Left lung (tissue), 10 donors: Measurements from ENCODE around the gene RHOXF1. TPM values are rescaled to one million over a fixed set of nuclear protein-coding genes. Genes with fewer than 3 reads are reported as not detected.
"Not testable (repeated sequence)": the region's sequence is repeated elsewhere in the genome, so short reads cannot be mapped to it uniquely, and the experiment has no call there.

Experiments
- ATAC-seq: fragments of 200-7000 bp; cut with Tn5 transposase; one replicate; pipeline ENCODE4 v1.9.1; 2020; ENCODE audit warnings: moderate library complexity
- DNase-seq, 4 donors: peaks; one replicate each; pipeline ENCODE4 v3.0.0-alpha.2; 2013 to 2020
- H3K27ac ChIP-seq, 2 donors: fragments of 200-600 bp; sonication (generic) in 1 of 2; one replicate each; pipeline versions ENCODE4 v1.5.0 to v1.8.0; 2020 to 2021
- H3K27me3 ChIP-seq, 2 donors: fragments of 200-600 bp; sonication (generic) in 1 of 2; one replicate each; pipeline versions ENCODE4 v1.5.0 to v1.8.0; 2020 to 2021
- H3K36me3 ChIP-seq, 2 donors: fragments of 200-600 bp; sonication (generic) in 1 of 2; one replicate each; pipeline versions ENCODE4 v1.5.0 to v1.8.0; 2020 to 2021
- H3K4me1 ChIP-seq, 2 donors: fragments of 200-600 bp; one replicate each; pipeline ENCODE4 v1.8.0; 2021
- H3K4me3 ChIP-seq, 2 donors: fragments of 200-600 bp; sonication (generic) in 1 of 2; one replicate each; pipeline versions ENCODE4 v1.5.0 to v1.8.0; 2020 to 2021; ENCODE audit warnings: mild to moderate bottlenecking in 1 of 2
- H3K9me3 ChIP-seq, 2 donors: fragments of 200-600 bp; sonication (generic) in 1 of 2; one replicate each; pipeline versions ENCODE4 v1.5.0 to v1.8.0; 2020 to 2021
- CTCF ChIP-seq, 2 donors: fragments of 200-600 bp; sonication (generic) in 1 of 2; IDR thresholded peaks; one replicate each; pipeline versions ENCODE4 v1.5.0 to v1.8.0; 2021; ENCODE audit warnings: antibody characterized with exemption in 2 of 2
- intact Hi-C, 2 donors: fragments of 100-400 bp; cut with DNase I; formaldehyde crosslinking; loops; one replicate each; pipeline versions ENCODE4 v1.11.2 to v1.14.2; 2022
- polyA plus RNA-seq, 6 donors: library from polyadenylated mRNA; unstranded; fragments of 120-200 nt; gene quantifications; one replicate each; pipeline ENCODE4 v1.2.1, GENCODE V29; 2013; ENCODE audit not compliant: insufficient read length in 6 of 6
- total RNA-seq, 2 donors: library from RNA; stranded (reverse); fragmentation: NEBNext Ultra II Directional; extraction: Animal tissue kit (Norgen Biotek cat#: 25700); gene quantifications; one replicate each; pipeline ENCODE4 v1.2.1, GENCODE V29; 2021
- donor health status: DM: no; HTN: yes; CAD: no.
- donor health status: DM: no; HTN: no; CAD: no.

Gene RHOXF1
- total and polyA plus RNA-seq, 8 donors: 0.39 to 1.2 (median 0.95) TPM; not detected in 2

- peak; percentile 65 for ATAC-seq
- no peak overlapping the region for H3K27ac ChIP-seq
- no peaks in the 10 kb centered on the region for H3K9me3 ChIP-seq
- no peaks in the 10 kb centered on the region for H3K4me1 ChIP-seq
- no peak for TF ChIP-seq CTCF (IDR thresholded peaks at IDR 0.05)
- intact Hi-C loops: no loop called here
- peak in 1 of 4 donors; percentile 3 for DNase-seq
- H3K27me3 ChIP-seq: no peaks in the 10 kb centered on the region
- H3K36me3 ChIP-seq: no peaks in the 10 kb centered on the region
- no peak overlapping the region for H3K4me3 ChIP-seq
Measured at GRCh38 chrX:120125444-120125843, 9.7 kb upstream of the RHOXF1 start.

- no peaks in the 10 kb centered on the region for H3K27me3 ChIP-seq
- H3K36me3 ChIP-seq: no peaks in the 10 kb centered on the region
- H3K27ac ChIP-seq: no peak overlapping the region
- peak; percentile 97 for ATAC-seq
- DNase-seq: peak in 2 of 4 donors; percentile 51 to 59
- no peak for TF ChIP-seq CTCF (IDR thresholded peaks at IDR 0.05)
- no peak overlapping the region for H3K4me3 ChIP-seq
- H3K9me3 ChIP-seq: no peaks in the 10 kb centered on the region
- no peaks in the 10 kb centered on the region for H3K4me1 ChIP-seq
- intact Hi-C loops: no loop called here
Measured at GRCh38 chrX:120120223-120120622, 4.5 kb upstream of the RHOXF1 start.

DNA sequence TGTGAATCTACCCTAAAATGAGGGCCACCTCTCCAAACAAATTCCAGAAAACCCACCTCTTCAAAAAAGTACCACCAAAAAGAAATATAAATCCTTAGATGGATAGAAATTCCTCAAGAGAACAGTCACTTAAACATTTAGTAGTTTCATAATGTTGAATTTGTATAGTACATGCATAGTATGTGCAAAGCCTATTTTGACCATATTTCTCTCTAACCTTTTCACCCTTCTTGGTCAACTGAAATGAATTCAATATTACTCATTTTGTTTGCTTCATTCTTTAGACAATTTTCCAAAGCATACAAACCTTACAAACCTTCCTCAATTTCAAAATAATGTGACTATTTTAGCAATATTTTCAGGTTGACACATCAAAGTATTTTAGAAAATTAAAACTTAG lies 4.1 kb downstream of the RHOXF1 start:
- DNase-seq (no peak), ATAC-seq (no peak)
- no peak overlapping the region for H3K27ac ChIP-seq
- no peaks in the 10 kb centered on the region for H3K36me3 ChIP-seq
- no peaks in the 10 kb centered on the region for H3K27me3 ChIP-seq
- no peaks in the 10 kb centered on the region for H3K4me1 ChIP-seq
- H3K4me3 ChIP-seq: no peak overlapping the region
- no peaks in the 10 kb centered on the region for H3K9me3 ChIP-seq
- intact Hi-C loops: no loop called here
- no peak for TF ChIP-seq CTCF (IDR thresholded peaks at IDR 0.05)

DNA sequence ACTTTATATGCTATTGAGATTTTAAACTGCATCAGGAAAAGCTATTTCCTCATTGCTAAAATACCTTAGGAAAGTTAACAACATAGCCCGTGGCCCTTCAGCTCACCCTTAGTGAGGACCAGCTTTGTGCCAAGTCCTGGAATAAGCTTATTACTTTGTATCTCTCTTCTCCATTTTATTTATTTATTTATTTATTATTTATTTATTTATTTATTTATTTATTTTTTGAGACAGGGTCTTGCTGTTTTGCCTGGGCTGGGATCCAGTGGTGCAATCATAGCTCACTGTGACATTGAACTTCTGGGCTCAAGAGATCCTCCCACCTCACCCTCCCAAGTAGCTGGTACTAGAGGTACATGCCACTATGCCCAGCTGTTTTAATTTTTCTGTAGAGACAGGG lies 6.3 kb downstream of the RHOXF1 start:
- DNase-seq: no peak
- intact Hi-C loops: no loop called here

DNA sequence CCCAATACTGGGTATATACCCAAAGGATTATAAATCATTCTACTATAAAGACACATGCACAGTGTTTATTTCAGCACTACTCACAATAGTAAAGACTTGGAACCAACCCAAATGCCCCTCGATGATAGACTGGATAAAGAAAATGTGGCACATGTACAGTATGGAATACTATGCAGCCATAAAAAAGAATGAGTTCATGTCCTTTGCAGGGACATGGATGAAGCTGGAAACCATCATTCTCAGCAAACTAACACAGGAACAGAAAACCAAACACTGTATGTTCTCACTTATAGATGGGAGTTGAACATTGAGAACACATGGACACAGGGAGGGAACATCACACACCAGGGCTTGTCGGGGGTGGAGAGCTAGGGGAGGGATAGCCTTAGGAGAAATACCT lies 11.0 kb downstream of the RHOXF1 start:
- H3K36me3 ChIP-seq, ATAC-seq, H3K4me1 ChIP-seq, H3K27ac ChIP-seq, H3K4me3 ChIP-seq, intact Hi-C loops, DNase-seq, H3K27me3 ChIP-seq: not testable (repeated sequence)
- H3K9me3 ChIP-seq: peaks cover 0 to 18% of the 10 kb centered on the region in 2 donors

More for the DNA sequence above, 6.3 kb downstream of the RHOXF1 start:
- Histone ChIP-seq H3K9me3 (no peaks in the 10 kb centered on the region), H3K27me3 (no peaks in the 10 kb centered on the region), H3K36me3 (no peaks in the 10 kb centered on the region), H3K4me3 (no peak overlapping the region), H3K27ac (no peak overlapping the region), H3K4me1 (no peaks in the 10 kb centered on the region)
- no peak for ATAC-seq
- no peak for TF ChIP-seq CTCF (IDR thresholded peaks at IDR 0.05)

DNA sequence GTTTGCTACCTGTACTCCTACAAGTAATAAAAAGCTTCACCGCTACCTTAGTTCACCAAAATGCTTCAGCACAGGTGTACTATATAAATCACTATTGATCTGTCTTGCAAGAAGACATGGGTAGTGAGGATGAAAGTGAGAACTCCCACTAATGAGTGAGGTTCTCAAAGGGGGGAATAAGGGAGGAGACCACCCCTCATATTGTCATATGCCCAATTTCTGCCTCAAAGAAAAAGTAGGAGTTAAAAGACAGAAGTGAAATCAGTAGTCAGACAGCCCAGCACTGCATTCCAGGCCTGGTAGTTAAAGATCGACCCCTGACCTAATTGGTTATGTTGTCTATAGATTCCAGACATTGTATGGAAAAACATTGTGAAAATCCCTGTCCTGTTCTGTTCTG lies 14.7 kb downstream of the RHOXF1 start:
- H3K27ac ChIP-seq, H3K36me3 ChIP-seq, intact Hi-C loops, H3K4me3 ChIP-seq, DNase-seq, H3K4me1 ChIP-seq, ATAC-seq, H3K27me3 ChIP-seq: not testable (repeated sequence)
- peaks cover 0 to 18% of the 10 kb centered on the region in 2 donors for H3K9me3 ChIP-seq
